MCF 10A (cell line): ENCODE measurements around the gene AFAP1L2. TPM values are rescaled to one million over a fixed set of nuclear protein-coding genes. Genes with fewer than 3 reads are reported as not detected.
"Not testable (repeated sequence)": the region's sequence is repeated elsewhere in the genome, so short reads cannot be mapped to it uniquely, and the experiment has no call there.

Source experiments
- BruUV-seq: library from RNA; stranded (reverse); fragments of 400-500 nt; replicated peaks from 2 replicates; lab custom pipeline; 2021; lab: Mats Ljungman, UMichigan
- CTCF ChIA-PET: fragments of 300-600 bp; sonication (Branson Sonifier 250); formaldehyde crosslinking; extraction: SDS; loops from one replicate; lab custom pipeline; 2021; ENCODE audit warnings: antibody characterized with exemption, inconsistent platforms; lab: Yijun Ruan, JAX
- POLR2A ChIA-PET: fragments of 300-600, 350-650 bp; sonication (Branson Sonifier 250); formaldehyde crosslinking; extraction: SDS; loops from one replicate; lab custom pipeline; 2020; ENCODE audit warnings: antibody characterized with exemption, inconsistent platforms; lab: Yijun Ruan, JAX
- DNase-seq: peaks from one replicate; pipeline ENCODE4 v3.0.0-alpha.2; 2018; ENCODE audit not compliant: unreplicated experiment
- H3K27ac Mint-ChIP-seq: one replicate; pipeline ENCODE4 v1.8.0; 2022; ENCODE audit warnings: mild to moderate bottlenecking, low read depth, mixed read lengths; ENCODE audit not compliant: unreplicated experiment
- H3K27me3 Mint-ChIP-seq: one replicate; pipeline ENCODE4 v1.8.0; 2022; ENCODE audit warnings: mixed read lengths; ENCODE audit not compliant: insufficient read depth, unreplicated experiment
- H3K36me3 Mint-ChIP-seq: one replicate; pipeline ENCODE4 v1.8.0; 2022; ENCODE audit warnings: mild to moderate bottlenecking, moderate library complexity, mixed read lengths; ENCODE audit not compliant: insufficient read depth, unreplicated experiment
- H3K4me1 Mint-ChIP-seq: one replicate; pipeline ENCODE4 v1.8.0; 2022; ENCODE audit warnings: mixed read lengths; ENCODE audit not compliant: insufficient read depth, unreplicated experiment
- H3K4me3 Mint-ChIP-seq: one replicate; pipeline ENCODE4 v1.8.0; 2022; ENCODE audit warnings: mild to moderate bottlenecking, moderate library complexity, mixed read lengths; ENCODE audit not compliant: unreplicated experiment
- H3K9me3 Mint-ChIP-seq: one replicate; pipeline ENCODE4 v1.8.0; 2022; ENCODE audit warnings: mixed read lengths; ENCODE audit not compliant: unreplicated experiment
- CTCF ChIP-seq: fragments of 200-600 bp; IDR thresholded peaks from one replicate; pipeline ENCODE4 v1.8.0; 2022; ENCODE audit warnings: antibody characterized with exemption, mild to moderate bottlenecking; ENCODE audit not compliant: unreplicated experiment
- intact Hi-C: fragments of 100-400 bp; cut with micrococcal nuclease; formaldehyde crosslinking; loops from 2 replicates; pipeline ENCODE4 v1.14.1; 2022
- total RNA-seq: library from RNA; stranded (reverse); gene quantifications from 2 replicates; pipeline ENCODE4 v1.2.3, GENCODE V29; 2022

AFAP1L2 gene
- total RNA-seq, 1 experiment from 2014 or later: 5.8 TPM

- CTCF ChIA-PET: interaction anchor here (0.6 to 1.0 kb wide), 2 partner anchors 11 to 58 kb away, joined by 3 read pairs; no protein-coding TSS in a partner anchor
- H3K4me1 Mint-ChIP-seq: no peaks in the 10 kb centered on the region
- intact Hi-C loops: no loop called here
- H3K9me3 Mint-ChIP-seq: no peaks in the 10 kb centered on the region
- no TSS peak for BruUV-seq
- DNase-seq: no peak
- no peaks in the 10 kb centered on the region for H3K27me3 Mint-ChIP-seq
- POLR2A ChIA-PET: no interaction called here
- H3K36me3 Mint-ChIP-seq: no peaks in the 10 kb centered on the region
- TF ChIP-seq CTCF: no peak
- no peak overlapping the region for H3K27ac Mint-ChIP-seq
- no peak overlapping the region for H3K4me3 Mint-ChIP-seq
Measured at GRCh38 chr10:114334301-114334700, 70.0 kb downstream of the AFAP1L2 start.

GRCh38 chr10:114333441-114333840, 70.9 kb downstream of the AFAP1L2 start:
- CTCF ChIA-PET: interaction anchor here (0.6 kb wide), 1 partner anchor 59 kb away, joined by 3 read pairs; no protein-coding TSS in a partner anchor
- H3K4me3 Mint-ChIP-seq, H3K4me1 Mint-ChIP-seq, intact Hi-C loops, POLR2A ChIA-PET, BruUV-seq, H3K36me3 Mint-ChIP-seq, H3K27me3 Mint-ChIP-seq, DNase-seq, H3K27ac Mint-ChIP-seq, H3K9me3 Mint-ChIP-seq: not testable (repeated sequence)

- H3K4me3 Mint-ChIP-seq: no peak overlapping the region
- TF ChIP-seq CTCF: no peak
- no peaks in the 10 kb centered on the region for H3K27me3 Mint-ChIP-seq
- POLR2A ChIA-PET: no interaction called here
- H3K27ac Mint-ChIP-seq: no peak overlapping the region
- CTCF ChIA-PET: interaction anchor here (0.5 kb wide), 1 partner anchor 30 kb away, joined by 3 read pairs; no protein-coding TSS in a partner anchor
- no TSS peak for BruUV-seq
- no peaks in the 10 kb centered on the region for H3K9me3 Mint-ChIP-seq
- no peaks in the 10 kb centered on the region for H3K4me1 Mint-ChIP-seq
- H3K36me3 Mint-ChIP-seq: no peaks in the 10 kb centered on the region
- DNase-seq: no peak
- intact Hi-C loops: no loop called here
Measured at GRCh38 chr10:114332301-114333192, 71.8 kb downstream of the AFAP1L2 start.

GRCh38 chr10:114329634-114330365, 74.5 kb downstream of the AFAP1L2 start:
- peaks cover 9% of the 10 kb centered on the region for H3K4me1 Mint-ChIP-seq
- no peaks in the 10 kb centered on the region for H3K36me3 Mint-ChIP-seq
- no peak overlapping the region for H3K4me3 Mint-ChIP-seq
- TF ChIP-seq CTCF: no peak
- no peak overlapping the region for H3K27ac Mint-ChIP-seq
- intact Hi-C loops: no loop called here
- ChIA-PET POLR2A (no interaction called here), CTCF (interaction anchor here (0.7 kb wide), 1 partner anchor 161 kb away, joined by 3 read pairs; no protein-coding TSS in a partner anchor)
- DNase-seq: no peak
- H3K9me3 Mint-ChIP-seq: no peaks in the 10 kb centered on the region
- no TSS peak for BruUV-seq
- no peaks in the 10 kb centered on the region for H3K27me3 Mint-ChIP-seq
